Amygdala (tissue), 56 donors: Measurements from ENCODE around the gene RAPGEF4.

Experiments
- DNase-seq, 56 donors: peaks; one replicate each; lab custom pipeline; 2025; lab: John Stamatoyannopoulos, UW

RAPGEF4 gene

GRCh38 chr2:172735582-172736423, at the start of gene RAPGEF4:
Gene RAPGEF4 (plus strand): TSS chr2:172735845. CDS start chr2:172735984, 139 bp downstream.
- DNase-seq: peak in 4 of 56 donors; percentile 8 to 31 (median 20)

- peak in 13 of 56 donors; percentile 10 to 67 (median 22) for DNase-seq
Measured at GRCh38 chr2:172693037-172693436, 42.6 kb upstream of the RAPGEF4 start.

- no peak for DNase-seq
Measured at GRCh38 chr2:172693529-172694455, 41.9 kb upstream of the RAPGEF4 start.

DNA sequence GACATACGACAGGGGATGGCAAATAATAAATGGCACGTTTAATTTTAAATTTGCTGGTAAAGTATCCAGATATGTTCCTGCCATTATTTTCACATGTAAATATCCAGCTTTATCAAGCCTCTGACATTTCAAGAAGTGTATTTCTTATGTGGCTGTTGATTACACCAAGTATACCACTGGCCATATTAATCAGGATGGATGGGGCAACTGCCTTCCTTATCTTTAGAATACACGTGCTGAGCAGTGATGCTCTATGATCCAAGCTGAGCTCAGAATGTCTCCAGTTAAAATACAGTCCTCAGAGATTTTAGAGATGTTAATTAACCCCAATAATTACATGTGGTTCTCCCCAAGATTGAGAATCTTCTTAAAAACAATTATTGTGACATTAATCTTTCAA, 38.3 kb upstream of the RAPGEF4 start:
- DNase-seq: no peak

DNA sequence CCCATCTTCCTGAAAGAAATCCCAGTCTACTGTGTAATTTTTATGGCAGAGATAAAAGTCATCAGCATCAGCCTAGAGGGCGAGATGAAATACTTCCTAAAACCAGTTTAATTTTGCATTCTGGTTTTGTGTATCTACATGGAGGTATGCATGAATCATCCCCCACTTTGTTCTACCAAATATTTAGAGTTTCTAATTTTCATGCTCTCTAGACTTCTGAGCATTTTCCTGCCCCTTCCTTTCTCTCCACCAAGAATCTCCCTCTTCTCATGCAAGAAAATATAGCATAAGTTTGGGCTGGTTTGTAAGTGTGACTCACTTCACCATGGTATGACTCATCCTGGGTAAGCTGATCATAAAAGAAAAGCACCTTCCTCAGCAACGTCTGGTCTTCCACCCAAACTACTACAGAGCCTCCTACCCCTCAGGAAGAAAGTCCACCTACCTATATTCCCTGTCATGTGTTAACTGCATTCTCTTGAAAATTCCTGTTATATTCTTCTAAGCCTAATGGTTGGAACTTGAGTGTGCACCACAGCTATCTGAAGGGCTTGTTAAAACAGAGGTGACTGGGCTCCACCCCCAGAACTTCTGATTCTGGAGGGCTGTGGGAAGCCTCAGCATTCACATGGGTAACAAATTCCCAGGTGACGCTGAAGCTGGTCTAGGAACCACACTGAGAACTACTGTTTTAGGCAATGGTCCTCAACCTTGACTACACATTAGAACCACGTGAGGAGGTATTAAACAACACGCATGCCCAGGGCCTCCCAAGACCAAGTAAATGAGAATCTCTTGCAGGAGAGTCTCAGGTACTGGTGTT, 37.4 kb upstream of the RAPGEF4 start:
- DNase-seq: peak in 2 of 56 donors; percentile 41 to 43

DNA sequence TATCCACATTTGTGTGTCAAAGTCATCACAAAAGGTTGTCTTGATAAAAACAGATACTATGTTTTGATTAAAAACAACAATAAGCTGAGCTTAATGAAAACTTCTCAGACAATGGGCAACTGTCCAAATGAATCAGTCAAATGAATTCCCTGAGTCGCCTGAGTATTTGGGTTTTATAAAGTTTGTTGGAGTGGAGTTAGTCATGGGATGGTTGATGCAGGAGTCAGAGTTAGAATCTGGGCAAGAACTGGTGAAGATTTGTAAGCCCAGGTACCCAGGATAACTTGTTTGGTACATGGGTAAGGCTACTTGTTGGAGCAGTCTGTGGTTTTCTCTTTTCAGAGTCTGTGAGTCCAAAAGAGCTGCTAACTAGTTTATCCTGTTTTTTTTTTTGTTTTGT, 34.4 kb upstream of the RAPGEF4 start:
- DNase-seq: no peak

DNA sequence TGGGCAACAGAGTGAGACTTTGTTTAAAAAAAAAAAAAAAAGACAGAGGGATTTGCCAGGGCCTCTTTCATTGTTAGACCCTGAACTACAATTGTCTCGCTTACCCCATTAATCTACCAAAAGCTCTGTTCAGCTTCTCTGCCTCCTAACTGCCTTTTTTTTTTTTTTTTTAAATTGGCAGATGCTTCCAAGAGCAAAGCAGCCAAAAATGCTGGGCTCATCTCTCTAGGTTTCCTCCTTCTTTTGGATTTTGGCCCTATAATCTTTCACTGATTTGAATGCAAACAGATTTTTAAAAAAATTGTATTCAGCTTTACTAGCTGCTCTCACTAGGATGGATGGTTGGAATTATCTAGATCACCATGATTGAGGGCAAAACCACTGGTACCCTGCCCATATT, 33.2 kb upstream of the RAPGEF4 start:
- no peak for DNase-seq

DNA sequence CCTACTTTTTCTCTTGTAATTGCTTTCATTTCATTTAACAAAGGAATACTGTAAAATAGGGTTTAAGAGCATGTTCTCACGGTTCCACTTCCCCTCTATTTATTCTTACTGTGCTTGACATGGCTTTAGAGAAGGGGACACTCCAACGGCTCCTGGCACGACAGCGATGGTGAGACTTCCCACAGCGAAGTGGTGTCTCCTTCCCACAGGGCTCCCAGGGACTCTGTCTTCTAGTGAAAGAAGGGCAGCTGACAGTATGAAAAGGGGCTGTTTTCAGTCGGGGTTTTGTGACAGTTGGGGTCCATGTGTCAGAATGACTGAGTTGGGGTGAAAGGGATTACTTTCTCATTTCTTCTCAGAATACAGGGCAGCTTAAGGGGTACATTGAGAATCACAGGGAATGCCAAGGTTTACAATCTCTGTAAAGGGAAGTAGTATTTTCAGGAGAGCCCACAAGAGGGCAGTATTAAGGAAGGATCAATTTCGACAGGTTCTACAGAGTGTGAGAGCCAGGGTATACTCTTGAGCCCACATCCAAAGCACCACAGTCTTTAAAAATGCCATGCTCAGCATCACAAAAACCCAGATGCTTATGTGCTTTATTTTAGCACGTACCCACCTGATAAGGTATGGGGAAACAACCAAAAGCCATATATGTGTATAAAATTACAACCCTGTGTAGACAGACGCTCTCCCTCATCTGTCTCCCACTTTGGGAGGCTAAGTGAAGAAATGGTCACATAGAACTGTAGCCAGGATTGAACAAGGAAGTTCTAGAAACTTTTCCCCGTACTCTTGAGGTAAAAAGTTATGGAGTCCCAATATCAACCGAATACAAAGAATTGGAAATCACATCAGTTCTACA, 31.3 kb upstream of the RAPGEF4 start:
- no peak for DNase-seq

DNA sequence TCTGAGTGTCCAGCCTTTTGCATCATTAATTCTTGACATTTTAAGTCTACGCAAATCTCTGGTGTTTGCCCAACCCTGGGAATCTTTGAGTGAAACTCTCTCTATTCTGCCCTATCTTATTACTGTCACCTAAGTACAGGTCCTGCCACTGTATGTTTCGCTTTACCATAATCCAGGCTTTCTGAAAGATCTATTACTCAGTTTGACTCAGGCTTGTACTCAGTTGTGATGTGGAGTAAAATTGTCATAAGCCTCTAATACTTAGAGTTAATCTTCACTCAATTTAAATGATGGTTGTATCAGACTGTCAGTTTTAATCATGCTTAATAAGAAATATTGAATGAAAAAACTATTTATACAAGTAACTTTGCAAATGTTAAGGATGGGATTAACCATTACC, 30.3 kb upstream of the RAPGEF4 start:
- DNase-seq: no peak

DNA sequence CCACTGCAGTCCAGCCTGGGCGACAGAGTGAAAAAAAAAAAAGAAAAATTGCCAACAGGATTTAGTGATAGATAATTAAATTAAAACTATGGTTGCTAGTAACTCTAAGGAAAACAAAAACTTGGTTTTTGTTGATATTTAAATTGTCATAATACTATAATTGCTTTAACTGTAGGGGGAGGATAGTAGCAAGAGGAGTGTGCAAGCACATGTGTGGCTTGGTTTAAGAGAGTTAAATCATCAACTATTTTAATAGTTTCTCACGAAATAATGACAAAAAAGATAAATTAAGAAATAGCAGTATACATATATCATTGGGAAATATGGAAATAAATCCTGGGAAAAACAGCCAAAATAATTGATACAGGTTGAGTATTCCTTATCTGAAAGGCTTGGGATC, 27.4 kb upstream of the RAPGEF4 start:
- no peak for DNase-seq

GRCh38 chr2:172709566-172710291, 25.9 kb upstream of the RAPGEF4 start:
- no peak for DNase-seq

- DNase-seq: peak in 7 of 56 donors; percentile 3 to 48 (median 21)
Measured at GRCh38 chr2:172710584-172711047, 25.0 kb upstream of the RAPGEF4 start.

GRCh38 chr2:172711110-172711509, 24.5 kb upstream of the RAPGEF4 start:
- DNase-seq: no peak

DNA sequence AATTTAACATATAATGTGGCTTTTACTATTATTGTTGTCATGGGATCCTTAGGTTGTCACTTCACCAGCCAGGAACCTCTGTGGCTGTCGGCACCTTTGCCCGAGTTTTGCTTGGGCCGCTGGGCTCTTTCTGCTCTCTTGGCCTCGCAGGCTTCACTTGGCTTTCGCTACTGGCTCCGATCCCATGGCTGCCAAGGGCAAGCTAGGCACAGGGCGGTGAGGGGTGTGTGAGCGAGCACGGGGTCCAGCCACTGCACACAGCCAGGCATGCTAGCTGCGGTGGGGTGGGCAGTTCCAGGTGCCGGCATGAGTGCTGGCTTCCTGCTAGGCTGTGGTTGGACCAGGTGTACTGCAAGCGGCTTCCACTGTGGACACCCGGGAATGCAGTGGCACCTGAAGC, 23.4 kb upstream of the RAPGEF4 start:
- DNase-seq: no peak

- DNase-seq: no peak
Measured at GRCh38 chr2:172713365-172713875, 22.2 kb upstream of the RAPGEF4 start.

- DNase-seq: no peak
Measured at GRCh38 chr2:172722481-172722880, 13.2 kb upstream of the RAPGEF4 start.

DNA sequence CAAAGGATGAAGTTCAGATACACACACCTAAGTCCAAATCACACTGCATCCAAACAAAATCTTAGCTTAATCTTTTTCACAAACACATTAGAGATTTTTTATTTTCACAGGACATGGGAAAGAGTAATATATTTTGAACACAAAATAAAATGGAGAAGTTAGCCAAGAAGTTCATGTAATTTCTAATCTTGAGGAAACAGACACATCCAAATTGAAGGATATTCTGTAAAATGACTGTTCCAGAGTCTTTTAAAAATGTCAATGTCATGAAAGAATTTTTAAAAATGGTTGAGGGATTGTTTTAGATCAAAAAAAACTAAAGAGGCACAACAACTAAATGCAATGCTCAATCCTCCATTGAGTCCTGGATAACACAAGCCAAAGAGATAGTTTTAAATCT, 12.4 kb upstream of the RAPGEF4 start:
- DNase-seq: no peak

DNA sequence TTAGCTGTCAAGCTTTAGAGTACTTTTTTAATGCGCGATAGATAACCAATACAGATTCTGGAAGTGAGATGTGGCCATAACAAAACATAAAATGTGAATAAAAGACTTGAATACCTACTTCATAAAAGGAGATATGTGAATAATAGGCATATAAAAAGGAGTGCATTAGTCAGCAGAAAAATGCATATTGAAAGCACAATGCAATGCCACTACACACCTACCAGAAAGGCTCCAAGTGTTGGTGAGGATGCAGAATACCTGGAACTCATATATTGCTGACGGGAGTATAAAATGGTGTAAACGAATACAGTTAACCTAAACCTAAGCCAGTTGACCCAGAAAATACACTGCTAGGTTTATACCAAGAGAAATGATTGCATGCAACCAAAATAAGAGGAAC, 10.9 kb upstream of the RAPGEF4 start:
- DNase-seq: no peak
